HepG2 (cell line): ENCODE measurements around the gene C20orf204. TPM values are rescaled to one million over a fixed set of nuclear protein-coding genes. Genes with fewer than 3 reads are reported as not detected.

Experiments
- CREB1 ChIP-seq, 2 experiments: fragments of 450-650 bp in 1 of 2; IDR thresholded peaks; 2 replicates each; pipeline ENCODE4 v1.6.1; 2016 to 2017; ENCODE audit warnings: control low read depth in 1 of 2, mild to moderate bottlenecking in 1 of 2, missing compliant biosample characterization in 1 of 2, missing genetic modification characterization in 1 of 2
- EP300 ChIP-seq, 3 experiments: sonication (generic) in 1 of 3; formaldehyde crosslinking in 1 of 3; IDR thresholded peaks; 2 replicates each; pipeline versions ENCODE4 v1.5.1 to v1.6.1; 2011 to 2020; ENCODE audit warnings: low read depth in 2 of 3, low read length in 2 of 3, borderline replicate concordance in 1 of 3, improper control_type of control experiment in 1 of 3, mild to moderate bottlenecking in 1 of 3, missing genetic modification reagents in 1 of 3, moderate library complexity in 1 of 3
- MAFG ChIP-seq: sonication (generic); formaldehyde crosslinking; IDR thresholded peaks from 2 replicates; pipeline ENCODE4 v1.5.1; 2020; ENCODE audit warnings: mild to moderate bottlenecking, missing genetic modification reagents
- MEF2D ChIP-seq: sonication (generic); formaldehyde crosslinking; IDR thresholded peaks from 2 replicates; pipeline ENCODE4 v1.5.1; 2020; ENCODE audit warnings: mild to moderate bottlenecking, missing genetic modification reagents
- MTA1 ChIP-seq: sonication (generic); formaldehyde crosslinking; IDR thresholded peaks from 2 replicates; pipeline ENCODE4 v1.4.0; 2020; ENCODE audit warnings: missing genetic modification reagents, mild to moderate bottlenecking, borderline replicate concordance
- NR1H2 ChIP-seq: sonication (generic); formaldehyde crosslinking; IDR thresholded peaks from 2 replicates; pipeline ENCODE4 v1.8.1; 2022; ENCODE audit warnings: low read depth, missing genetic modification reagents, borderline replicate concordance
- PHF20 ChIP-seq: sonication (generic); formaldehyde crosslinking; IDR thresholded peaks from 2 replicates; pipeline ENCODE4 v1.5.0; 2020; ENCODE audit warnings: mild to moderate bottlenecking, missing genetic modification reagents
- RBAK ChIP-seq: sonication (generic); formaldehyde crosslinking; IDR thresholded peaks from 2 replicates; pipeline ENCODE4 v1.5.1; 2020; ENCODE audit warnings: mild to moderate bottlenecking, missing genetic modification reagents
- RBM39 ChIP-seq: fragments of 200-400 bp; formaldehyde crosslinking; IDR thresholded peaks from one replicate; pipeline ENCODE4 v1.6.1; 2018; ENCODE audit warnings: antibody characterized with exemption, mild to moderate bottlenecking, low read depth, low read length; ENCODE audit not compliant: poor library complexity, severe bottlenecking
- SPEN ChIP-seq: sonication (generic); formaldehyde crosslinking; IDR thresholded peaks from 2 replicates; pipeline ENCODE4 v1.5.1; 2020; ENCODE audit warnings: low read depth, mild to moderate bottlenecking, missing genetic modification reagents
- STAT5B ChIP-seq: sonication (generic); formaldehyde crosslinking; IDR thresholded peaks from 2 replicates; pipeline ENCODE4 v1.4.0; 2020; ENCODE audit warnings: missing genetic modification reagents
- ZNF282 ChIP-seq: fragments of 450-650 bp; IDR thresholded peaks from 2 replicates; pipeline ENCODE4 v1.6.1; 2018; ENCODE audit not compliant: partially characterized antibody
- ZNF33B ChIP-seq: sonication (generic); formaldehyde crosslinking; IDR thresholded peaks from 2 replicates; pipeline ENCODE4 v1.5.1; 2020; ENCODE audit warnings: mild to moderate bottlenecking, missing genetic modification reagents
- ZNF75D ChIP-seq: sonication (generic); formaldehyde crosslinking; IDR thresholded peaks from 2 replicates; pipeline ENCODE4 v1.8.1; 2023; ENCODE audit warnings: missing genetic modification reagents, mild to moderate bottlenecking, borderline replicate concordance
- ZNF782 ChIP-seq: sonication (generic); formaldehyde crosslinking; IDR thresholded peaks from 2 replicates; pipeline ENCODE4 v1.4.0; 2020; ENCODE audit warnings: missing genetic modification reagents, mild to moderate bottlenecking, borderline replicate concordance
- ZSCAN21 ChIP-seq: sonication (generic); formaldehyde crosslinking; IDR thresholded peaks from 2 replicates; pipeline ENCODE4 v1.8.0; 2022; ENCODE audit warnings: mild to moderate bottlenecking, missing genetic modification reagents, moderate library complexity, borderline replicate concordance
- ZSCAN25 ChIP-seq: sonication (generic); formaldehyde crosslinking; IDR thresholded peaks from 2 replicates; pipeline ENCODE4 v1.8.0; 2022; ENCODE audit warnings: mild to moderate bottlenecking, missing genetic modification reagents
- polyA plus RNA-seq, 8 experiments: library from polyadenylated mRNA; depleted of rRNA in 3 of 8; stranded (reverse) in 7 of 8; unstranded in 1 of 8; fragments of >200 nt; fragmentation: Illumina TruSeq in 4 of 8; extraction: Trizol in 4 of 8; gene quantifications; 2 replicates each; pipeline versions ENCODE4 v1.2.1 to v1.2.3, GENCODE V29; 2011 to 2016; ENCODE audit warnings: low read depth in 4 of 8, missing spikeins in 1 of 8, mixed read lengths in 1 of 8; ENCODE audit not compliant: insufficient read depth in 1 of 8
- total RNA-seq, 5 experiments: library from RNA; depleted of rRNA; stranded (reverse); fragments of >200 nt; fragmentation: Illumina TruSeq; extraction: Trizol; gene quantifications; 2 replicates each; pipeline ENCODE4 v1.2.3, GENCODE V29; 2016; ENCODE audit warnings: low read depth in 1 of 5
- TF ChIP-seq, protein P1 (sequence below): IDR thresholded peaks from 2 replicates; pipeline ENCODE4 v1.6.1; 2016; ENCODE audit warnings: low read depth, control low read depth
- TF ChIP-seq, protein P2 (sequence below): sonication (generic); IDR thresholded peaks from 2 replicates; pipeline ENCODE4 v1.6.1; 2016; ENCODE audit warnings: low read depth, borderline replicate concordance
- TF ChIP-seq, protein P3 (sequence below): sonication (generic); formaldehyde crosslinking; IDR thresholded peaks from 2 replicates; pipeline ENCODE4 v1.5.0; 2020; ENCODE audit warnings: missing genetic modification reagents, mild to moderate bottlenecking, borderline replicate concordance
- TF ChIP-seq, protein P4 (sequence below): sonication (generic); formaldehyde crosslinking; conservative IDR thresholded peaks from 2 replicates; pipeline ENCODE4 v1.8.1; 2023; ENCODE audit warnings: missing genetic modification reagents
- TF ChIP-seq, protein P5 (sequence below): sonication (generic); formaldehyde crosslinking; IDR thresholded peaks from 2 replicates; pipeline ENCODE4 v1.5.1; 2020; ENCODE audit warnings: mild to moderate bottlenecking, missing genetic modification reagents, moderate library complexity

C20orf204 gene
- total and polyA plus RNA-seq, 2 of the 13 experiments (the other 11 are each of a cell fraction or from before 2014, with no cell fraction given) = 22.1 to 80.0 TPM

DNA sequence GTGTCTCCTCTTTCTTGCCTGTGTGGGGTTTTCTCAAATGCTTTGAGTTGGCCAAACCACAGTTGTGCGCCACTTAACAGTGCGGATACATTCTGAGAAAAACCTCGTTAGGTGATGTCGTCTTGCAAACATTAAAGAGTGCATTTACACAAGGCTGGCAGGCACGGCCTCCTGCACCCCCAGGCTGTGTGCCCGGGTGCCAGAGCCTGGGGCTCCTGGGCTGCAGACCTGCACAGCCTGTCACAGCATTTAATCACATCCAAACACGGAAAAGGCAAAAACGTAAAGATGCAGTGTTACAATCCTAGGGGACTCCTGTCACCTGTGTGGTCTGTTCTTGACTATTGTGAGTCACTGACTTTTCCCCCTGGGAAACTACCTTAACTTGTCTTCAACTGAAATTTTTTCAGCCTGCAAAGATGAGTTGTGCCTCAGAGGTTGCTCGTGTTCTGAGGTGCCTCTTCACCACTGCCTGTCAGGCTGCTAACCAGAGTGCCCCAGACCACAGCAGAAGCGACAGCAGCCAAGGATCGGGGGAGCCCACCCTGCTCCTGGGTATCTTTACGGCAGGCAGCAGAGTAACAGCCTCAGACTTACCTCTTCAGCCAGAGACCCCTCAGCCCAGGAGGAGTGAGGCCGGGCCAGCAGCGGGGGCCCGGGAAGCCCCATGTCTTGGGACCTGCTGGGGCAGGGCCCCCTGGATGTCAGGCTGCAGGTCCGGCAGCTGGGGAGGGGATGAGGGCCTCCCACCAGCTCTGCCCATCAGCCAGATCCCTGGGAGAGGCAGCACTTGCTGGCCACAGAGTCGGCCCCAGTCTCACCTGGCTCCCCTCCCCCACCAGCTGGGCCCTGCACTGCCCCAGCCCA, 683 bp upstream of the C20orf204 start (continued):
- TF ChIP-seq, protein P1, sequence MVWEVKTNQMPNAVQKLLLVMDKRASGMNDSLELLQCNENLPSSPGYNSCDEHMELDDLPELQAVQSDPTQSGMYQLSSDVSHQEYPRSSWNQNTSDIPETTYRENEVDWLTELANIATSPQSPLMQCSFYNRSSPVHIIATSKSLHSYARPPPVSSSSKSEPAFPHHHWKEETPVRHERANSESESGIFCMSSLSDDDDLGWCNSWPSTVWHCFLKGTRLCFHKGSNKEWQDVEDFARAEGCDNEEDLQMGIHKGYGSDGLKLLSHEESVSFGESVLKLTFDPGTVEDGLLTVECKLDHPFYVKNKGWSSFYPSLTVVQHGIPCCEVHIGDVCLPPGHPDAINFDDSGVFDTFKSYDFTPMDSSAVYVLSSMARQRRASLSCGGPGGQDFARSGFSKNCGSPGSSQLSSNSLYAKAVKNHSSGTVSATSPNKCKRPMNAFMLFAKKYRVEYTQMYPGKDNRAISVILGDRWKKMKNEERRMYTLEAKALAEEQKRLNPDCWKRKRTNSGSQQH (CRISPR knock-in tag) = 0 out of 2 replicates have a peak, but pooled peaks have one; percentile 37
- TF ChIP-seq STAT5B (CRISPR knock-in tag) (0 out of 2 replicates have a peak, but pooled peaks have one; percentile 11), SPEN (CRISPR knock-in tag) (no peak), RBM39 (peak; percentile 68), MEF2D (CRISPR knock-in tag) (no peak), PHF20 (0 out of 2 replicates have a peak, but pooled peaks have one; percentile 21), ZSCAN25 (peak; percentile 99; the same call in 1 of the 2 replicates), CREB1 (IDR thresholded peaks at IDR 0.05) (no peak), CREB1 (CRISPR knock-in tag; IDR thresholded peaks at IDR 0.05) (no peak), MTA1 (CRISPR knock-in tag) (no peak), ZNF75D (CRISPR knock-in tag) (no peak), ZNF782 (peak; percentile 26; the same call in 1 of the 2 replicates), ZNF33B (CRISPR knock-in tag) (peak; percentile 18), EP300 (IDR thresholded peaks at IDR 0.05; ENCODE audit: low read depth in 2 of 2, low read length in 2 of 2) (no peak), EP300 (CRISPR knock-in tag; IDR thresholded peaks at IDR 0.05; ENCODE audit: borderline replicate concordance) (no peak), NR1H2 (CRISPR knock-in tag) (no peak), ZSCAN21 (CRISPR knock-in tag) (peak; percentile 62; the same call in 1 of the 2 replicates), MAFG (CRISPR knock-in tag) (no peak), RBAK (CRISPR knock-in tag) (no peak), ZNF282 (no peak)
- TF ChIP-seq, protein P2, sequence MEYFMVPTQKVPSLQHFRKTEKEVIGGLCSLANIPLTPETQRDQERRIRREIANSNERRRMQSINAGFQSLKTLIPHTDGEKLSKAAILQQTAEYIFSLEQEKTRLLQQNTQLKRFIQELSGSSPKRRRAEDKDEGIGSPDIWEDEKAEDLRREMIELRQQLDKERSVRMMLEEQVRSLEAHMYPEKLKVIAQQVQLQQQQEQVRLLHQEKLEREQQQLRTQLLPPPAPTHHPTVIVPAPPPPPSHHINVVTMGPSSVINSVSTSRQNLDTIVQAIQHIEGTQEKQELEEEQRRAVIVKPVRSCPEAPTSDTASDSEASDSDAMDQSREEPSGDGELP = peak; percentile 63; the same call in 1 of the 2 replicates
- TF ChIP-seq, protein P3, sequence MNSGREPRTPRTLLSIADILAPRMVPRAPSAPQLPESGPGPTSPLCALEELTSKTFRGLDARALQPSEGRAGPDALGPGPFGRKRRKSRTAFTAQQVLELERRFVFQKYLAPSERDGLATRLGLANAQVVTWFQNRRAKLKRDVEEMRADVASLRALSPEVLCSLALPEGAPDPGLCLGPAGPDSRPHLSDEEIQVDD (CRISPR knock-in tag) = 0 out of 2 replicates have a peak, but pooled peaks have one; percentile 6
- TF ChIP-seq, protein P4, sequence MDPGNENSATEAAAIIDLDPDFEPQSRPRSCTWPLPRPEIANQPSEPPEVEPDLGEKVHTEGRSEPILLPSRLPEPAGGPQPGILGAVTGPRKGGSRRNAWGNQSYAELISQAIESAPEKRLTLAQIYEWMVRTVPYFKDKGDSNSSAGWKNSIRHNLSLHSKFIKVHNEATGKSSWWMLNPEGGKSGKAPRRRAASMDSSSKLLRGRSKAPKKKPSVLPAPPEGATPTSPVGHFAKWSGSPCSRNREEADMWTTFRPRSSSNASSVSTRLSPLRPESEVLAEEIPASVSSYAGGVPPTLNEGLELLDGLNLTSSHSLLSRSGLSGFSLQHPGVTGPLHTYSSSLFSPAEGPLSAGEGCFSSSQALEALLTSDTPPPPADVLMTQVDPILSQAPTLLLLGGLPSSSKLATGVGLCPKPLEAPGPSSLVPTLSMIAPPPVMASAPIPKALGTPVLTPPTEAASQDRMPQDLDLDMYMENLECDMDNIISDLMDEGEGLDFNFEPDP (CRISPR knock-in tag) = no peak
- TF ChIP-seq, protein P5, sequence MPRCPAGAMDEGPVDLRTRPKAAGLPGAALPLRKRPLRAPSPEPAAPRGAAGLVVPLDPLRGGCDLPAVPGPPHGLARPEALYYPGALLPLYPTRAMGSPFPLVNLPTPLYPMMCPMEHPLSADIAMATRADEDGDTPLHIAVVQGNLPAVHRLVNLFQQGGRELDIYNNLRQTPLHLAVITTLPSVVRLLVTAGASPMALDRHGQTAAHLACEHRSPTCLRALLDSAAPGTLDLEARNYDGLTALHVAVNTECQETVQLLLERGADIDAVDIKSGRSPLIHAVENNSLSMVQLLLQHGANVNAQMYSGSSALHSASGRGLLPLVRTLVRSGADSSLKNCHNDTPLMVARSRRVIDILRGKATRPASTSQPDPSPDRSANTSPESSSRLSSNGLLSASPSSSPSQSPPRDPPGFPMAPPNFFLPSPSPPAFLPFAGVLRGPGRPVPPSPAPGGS = peak; percentile 15; the same call in 1 of the 2 replicates
